ENCODE results near the gene MRPL12. TPM values are rescaled to one million over a fixed set of nuclear protein-coding genes. Genes with fewer than 3 reads are reported as not detected.

The MRPL12 gene
- total RNA-seq, 1 experiment from 2014 or later, result 140 TPM

GRCh38 chr17:81710514-81711308, 7.5 kb downstream of the MRPL12 start:
- no peak overlapping the region for H2AFZ ChIP-seq (ENCODE audit: low read length)
- Mint-ChIP-seq H3K9me3 (no peaks in the 10 kb centered on the region; a peak in 1 of 5 replicates), H3K4me1 (peaks cover 24% of the 10 kb centered on the region in 2 experiments), H3K27me3 (ENCODE audit: low read depth) (no peaks in the 10 kb centered on the region; the same call in 1 of the 2 replicates), H3K4me3 (peak overlapping the region; percentile 58 to 79), H3K27ac (peak overlapping the region in 2 of 3 experiments; percentile 83 to 85; a peak in 3 of 7 replicates), H3K36me3 (ENCODE audit: insufficient read depth in 1 of 3, low read depth in 3 of 3) (peaks cover 18 to 37% (median 19%) of the 10 kb centered on the region in 3 experiments)
- H3K4me2 ChIP-seq (ENCODE audit: insufficient read depth, insufficient read length, low read length), result peak overlapping the region; percentile 74
- H3K56ac ChIP-seq (ENCODE audit: insufficient read length, low read depth, low read length), result no peak overlapping the region
- no peak overlapping the region for H2BK5ac ChIP-seq (ENCODE audit: insufficient read length, low read length)
- no peaks in the 10 kb centered on the region; the same call in 1 of the 2 replicates for H3K79me2 ChIP-seq (ENCODE audit: insufficient read depth, low read length)
- no peaks in the 10 kb centered on the region; the same call in 1 of the 2 replicates for H3K4me1 ChIP-seq (ENCODE audit: insufficient read depth, low read length)
- peak overlapping the region; percentile 15; the same call in 1 of the 2 replicates for H3K14ac ChIP-seq (ENCODE audit: insufficient read depth, low read length)
- no peaks in the 10 kb centered on the region for H4K20me1 ChIP-seq (ENCODE audit: control insufficient read depth, insufficient read depth, insufficient read length)
- H3K79me1 ChIP-seq (ENCODE audit: insufficient read depth, low read depth, low read length, poor library complexity, severe bottlenecking), result no peaks in the 10 kb centered on the region
- H3K9me3 ChIP-seq (ENCODE audit: control insufficient read depth, low read depth, low read length), result no peaks in the 10 kb centered on the region
- H3K18ac ChIP-seq (ENCODE audit: insufficient read length, low read depth, low read length), result peak overlapping the region; percentile 14
- H3K23ac ChIP-seq (ENCODE audit: insufficient read length, low read depth, low read length), result no peak overlapping the region
- peaks cover 20% of the 10 kb centered on the region for H3K23me2 ChIP-seq (ENCODE audit: insufficient read length, low read depth, low read length, poor library complexity, severe bottlenecking)
- no peaks in the 10 kb centered on the region for H3K27me3 ChIP-seq (ENCODE audit: insufficient read depth, low read length)
- no peak overlapping the region for H4K8ac ChIP-seq (replicated peaks; ENCODE audit: insufficient read length, low read depth, low read length)
- no peak overlapping the region for H3T11ph ChIP-seq (ENCODE audit: low read length)
- H2AK5ac ChIP-seq (ENCODE audit: insufficient read length, low read length), result no peak overlapping the region
- H2BK120ac ChIP-seq (ENCODE audit: low read depth, low read length, poor library complexity, severe bottlenecking), result no peak overlapping the region
- H4K5ac ChIP-seq (ENCODE audit: insufficient read length, low read depth, low read length), result no peak overlapping the region
- no peak overlapping the region for H2BK15ac ChIP-seq (ENCODE audit: low read depth, low read length)
- H4K91ac ChIP-seq (ENCODE audit: insufficient read length, low read depth, low read length), result no peak overlapping the region
- H3K4ac ChIP-seq (ENCODE audit: low read depth, low read length), result no peak overlapping the region
- no peak overlapping the region for H2BK20ac ChIP-seq (ENCODE audit: low read depth, low read length, poor library complexity, severe bottlenecking)
- DNase-seq, result no peak
- no peak overlapping the region for H2BK12ac ChIP-seq (ENCODE audit: insufficient read length, low read depth, low read length)
- no peak overlapping the region for H3K27ac ChIP-seq (ENCODE audit: insufficient read length, low read depth, low read length)
- peak overlapping the region; percentile 42 for H3K9ac ChIP-seq (ENCODE audit: extremely low read depth, insufficient read length, low read length)
- no peak for TF ChIP-seq CTCF (conservative IDR thresholded peaks at IDR 0.05)
- no CpG with 5 or more reads among the region's 29 CpGs for whole genome bisulfite sequencing (ENCODE audit: extremely low coverage, insufficient read length, low lambda C conversion rate)

Measured in H9 (cell line).